Measurements from ENCODE around the gene PCDHGB5. TPM values are rescaled to one million over a fixed set of nuclear protein-coding genes. Genes with fewer than 3 reads are reported as not detected.
"Not testable (repeated sequence)": the region's sequence is repeated elsewhere in the genome, so short reads cannot be mapped to it uniquely, and the experiment has no call there.

The PCDHGB5 gene
- total RNA-seq, 2 donors from 2014 or later = 8.1 to 9.5 TPM

DNA sequence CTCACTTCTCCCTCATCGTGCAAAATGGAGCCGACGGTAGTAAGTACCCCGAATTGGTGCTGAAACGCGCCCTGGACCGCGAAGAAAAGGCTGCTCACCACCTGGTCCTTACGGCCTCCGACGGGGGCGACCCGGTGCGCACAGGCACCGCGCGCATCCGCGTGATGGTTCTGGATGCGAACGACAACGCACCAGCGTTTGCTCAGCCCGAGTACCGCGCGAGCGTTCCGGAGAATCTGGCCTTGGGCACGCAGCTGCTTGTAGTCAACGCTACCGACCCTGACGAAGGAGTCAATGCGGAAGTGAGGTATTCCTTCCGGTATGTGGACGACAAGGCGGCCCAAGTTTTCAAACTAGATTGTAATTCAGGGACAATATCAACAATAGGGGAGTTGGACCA lies 33.5 kb downstream of the PCDHGB5 start:
- DNase-seq (ENCODE audit: low spot score) = no peak
- intact Hi-C loops (cut with DNase I) = no loop called here

DNA sequence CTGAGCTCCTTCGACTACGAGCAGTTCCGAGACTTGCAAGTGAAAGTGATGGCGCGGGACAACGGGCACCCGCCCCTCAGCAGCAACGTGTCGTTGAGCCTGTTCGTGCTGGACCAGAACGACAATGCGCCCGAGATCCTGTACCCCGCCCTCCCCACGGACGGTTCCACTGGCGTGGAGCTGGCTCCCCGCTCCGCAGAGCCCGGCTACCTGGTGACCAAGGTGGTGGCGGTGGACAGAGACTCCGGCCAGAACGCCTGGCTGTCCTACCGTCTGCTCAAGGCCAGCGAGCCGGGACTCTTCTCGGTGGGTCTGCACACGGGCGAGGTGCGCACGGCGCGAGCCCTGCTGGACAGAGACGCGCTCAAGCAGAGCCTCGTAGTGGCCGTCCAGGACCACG lies 34.6 kb downstream of the PCDHGB5 start:
- DNase-seq (ENCODE audit: low spot score); intact Hi-C loops (cut with DNase I): not testable (repeated sequence)

GRCh38 chr5:141432726-141433125 lies 35.0 kb downstream of the PCDHGB5 start:
- DNase-seq (ENCODE audit: low spot score); intact Hi-C loops (cut with DNase I): not testable (repeated sequence)

GRCh38 chr5:141434006-141434405 lies 36.3 kb downstream of the PCDHGB5 start:
- intact Hi-C loops (cut with DNase I) = no loop called here
- no peak for DNase-seq (ENCODE audit: low spot score)

- DNase-seq (ENCODE audit: low spot score) = no peak
- intact Hi-C loops (cut with DNase I) = no loop called here
Measured at GRCh38 chr5:141437221-141437620, 39.5 kb downstream of the PCDHGB5 start.

GRCh38 chr5:141439411-141440141 lies 41.8 kb downstream of the PCDHGB5 start:
- DNase-seq (ENCODE audit: low spot score) = no peak
- intact Hi-C loops (cut with DNase I) = no loop called here

DNA sequence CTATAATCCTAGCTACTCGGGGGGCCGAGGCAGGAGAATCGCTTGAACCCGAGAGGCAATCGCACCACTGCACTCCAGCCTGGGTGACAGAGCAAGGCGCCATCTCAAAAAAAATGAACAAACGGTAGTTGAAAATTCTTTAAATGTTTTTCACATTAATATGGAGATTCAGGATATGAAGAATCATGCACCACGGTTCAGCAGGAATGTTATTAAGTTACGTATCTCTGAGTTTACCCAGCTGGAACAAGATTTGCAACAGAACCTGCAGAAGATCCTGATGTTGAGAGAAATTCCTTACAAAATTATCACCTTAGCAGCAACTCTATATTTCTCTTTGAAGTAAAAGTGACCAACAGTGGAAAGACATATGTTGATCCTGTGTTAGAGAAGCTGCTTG lies 42.6 kb downstream of the PCDHGB5 start:
- intact Hi-C loops (cut with DNase I) = no loop called here
- no peak for DNase-seq (ENCODE audit: low spot score)

DNA sequence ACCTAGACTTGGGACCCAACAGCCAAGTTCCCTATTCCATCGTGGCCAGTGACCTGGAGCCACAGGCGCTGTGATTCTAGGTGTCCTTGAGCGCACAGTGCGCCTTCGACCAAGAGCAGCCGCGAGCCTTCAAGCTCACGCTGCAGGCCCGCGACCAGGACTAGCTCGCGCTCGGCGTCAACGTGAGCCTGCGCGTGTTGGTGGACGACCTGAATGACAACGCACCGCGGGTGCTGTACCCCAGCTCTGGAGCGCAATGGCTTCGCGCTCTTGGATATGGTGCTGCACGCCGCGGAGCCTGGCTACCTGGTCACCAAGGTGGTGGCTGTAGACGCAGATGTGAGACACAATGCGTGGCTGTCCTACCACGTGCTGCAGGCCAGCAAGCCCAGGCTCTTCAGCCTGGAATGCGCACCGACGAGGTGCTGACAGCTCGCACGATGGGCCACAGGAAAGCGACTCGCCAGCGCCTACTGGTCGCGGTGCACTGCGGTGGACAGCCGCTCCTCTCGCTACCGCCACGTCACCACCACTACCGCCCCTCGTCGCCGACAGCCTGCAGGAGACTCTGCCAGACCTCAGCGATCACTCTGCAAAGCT lies 43.9 kb downstream of the PCDHGB5 start:
- intact Hi-C loops (cut with DNase I) = no loop called here
- no peak for DNase-seq (ENCODE audit: low spot score)

Other genes starting within 250 kb of the PCDHGB5 start
- 1 to 10 TPM in 1 of 2 donors, under 1 TPM in 1; 0.95 to 1.6 TPM for gene PCDHB6, start 247.9 kb upstream of the PCDHGB5 start, total RNA-seq
- 1 to 10 TPM; 2.6 to 5.5 TPM for gene PCDHB7, start 225.3 kb upstream of the PCDHGB5 start, total RNA-seq
- gene PCDHB8, start 220.2 kb upstream of the PCDHGB5 start, total RNA-seq = 1 to 10 TPM; 2.3 to 3.5 TPM
- 1 to 10 TPM; 3.0 to 5.0 TPM for gene PCDHB16, start 215.6 kb upstream of the PCDHGB5 start, total RNA-seq
- gene PCDHB9, start 210.8 kb upstream of the PCDHGB5 start, total RNA-seq = 1 to 10 TPM; 1.1 to 5.3 TPM
- gene PCDHB10, start 205.6 kb upstream of the PCDHGB5 start, total RNA-seq = 1 to 10 TPM; 2.6 to 3.8 TPM
- gene PCDHB11, start 198.3 kb upstream of the PCDHGB5 start, total RNA-seq = 1 to 10 TPM; 3.6 to 4.0 TPM
- 1 to 10 TPM; 3.6 to 4.1 TPM for gene PCDHB12, start 189.2 kb upstream of the PCDHGB5 start, total RNA-seq
- gene PCDHB13, start 184.0 kb upstream of the PCDHGB5 start, total RNA-seq = 1 to 10 TPM; 3.9 to 6.4 TPM
- 1 to 10 TPM; 5.0 to 8.7 TPM for gene PCDHB14, start 174.6 kb upstream of the PCDHGB5 start, total RNA-seq
- 1 to 10 TPM; 3.8 to 4.4 TPM for gene PCDHB15, start 152.6 kb upstream of the PCDHGB5 start, total RNA-seq
- under 1 TPM; 0.46 to 1.00 TPM for gene SLC25A2, start 93.9 kb upstream of the PCDHGB5 start, total RNA-seq
- 10 to 100 TPM; 57.9 to 63.1 TPM for gene TAF7, start 77.2 kb upstream of the PCDHGB5 start, total RNA-seq
- gene PCDHGA1, start 67.4 kb upstream of the PCDHGB5 start, total RNA-seq = under 1 TPM; 0.81 to 0.93 TPM
- gene PCDHGA2, start 59.2 kb upstream of the PCDHGB5 start, total RNA-seq = 1 to 10 TPM; 3.7 to 7.4 TPM
- gene PCDHGA3, start 54.1 kb upstream of the PCDHGB5 start, total RNA-seq = 1 to 10 TPM; 2.0 to 3.0 TPM
- gene PCDHGB1, start 47.8 kb upstream of the PCDHGB5 start, total RNA-seq = 1 to 10 TPM; 2.6 to 2.8 TPM
- 1 to 10 TPM; 4.7 to 5.5 TPM for gene PCDHGA4, start 42.9 kb upstream of the PCDHGB5 start, total RNA-seq
- gene PCDHGB2, start 38.0 kb upstream of the PCDHGB5 start, total RNA-seq = 1 to 10 TPM; 4.7 to 5.2 TPM
- gene PCDHGA5, start 33.8 kb upstream of the PCDHGB5 start, total RNA-seq = 1 to 10 TPM; 3.9 to 5.2 TPM
- gene PCDHGB3, start 27.7 kb upstream of the PCDHGB5 start, total RNA-seq = 1 to 10 TPM; 4.9 to 5.0 TPM
- 1 to 10 TPM; 6.6 to 7.9 TPM for gene PCDHGA6, start 24.1 kb upstream of the PCDHGB5 start, total RNA-seq
- 1 to 10 TPM; 4.0 to 4.3 TPM for gene PCDHGA7, start 15.2 kb upstream of the PCDHGB5 start, total RNA-seq
- gene PCDHGB4, start 10.2 kb upstream of the PCDHGB5 start, total RNA-seq = 1 to 10 TPM; 4.8 to 5.7 TPM
- 1 to 10 TPM; 2.0 to 2.4 TPM for gene PCDHGA8, start 5.3 kb upstream of the PCDHGB5 start, total RNA-seq
- gene PCDHGA9, start 4.8 kb downstream of the PCDHGB5 start, total RNA-seq = 1 to 10 TPM; 5.6 to 7.2 TPM
- 1 to 10 TPM; 6.7 to 8.5 TPM for gene PCDHGB6, start 10.1 kb downstream of the PCDHGB5 start, total RNA-seq
- 1 to 10 TPM; 5.7 to 6.6 TPM for gene PCDHGA10, start 15.0 kb downstream of the PCDHGB5 start, total RNA-seq
- 10 to 100 TPM; 12.2 to 17.1 TPM for gene PCDHGB7, start 19.7 kb downstream of the PCDHGB5 start, total RNA-seq
- gene PCDHGA11, start 23.1 kb downstream of the PCDHGB5 start, total RNA-seq = 1 to 10 TPM; 4.6 to 4.8 TPM
- gene PCDHGA12, start 32.6 kb downstream of the PCDHGB5 start, total RNA-seq = 10 to 100 TPM in 1 of 2 donors, 1 to 10 TPM in 1; 5.2 to 11.6 TPM
- 10 to 100 TPM; 71.1 to 90.6 TPM for gene PCDHGC3, start 78.0 kb downstream of the PCDHGB5 start, total RNA-seq
- 1 to 10 TPM; 2.0 to 2.9 TPM for gene PCDHGC4, start 87.1 kb downstream of the PCDHGB5 start, total RNA-seq
- 1 to 10 TPM; 2.3 to 2.6 TPM for gene PCDHGC5, start 91.1 kb downstream of the PCDHGB5 start, total RNA-seq
- gene DIAPH1, start 221.1 kb downstream of the PCDHGB5 start, total RNA-seq = 10 to 100 TPM; 52.3 to 83.8 TPM
- gene HDAC3, start 238.9 kb downstream of the PCDHGB5 start, total RNA-seq = 10 to 100 TPM; 30.3 to 34.7 TPM
- 1 to 10 TPM; 2.5 to 3.0 TPM for gene RELL2, start 239.1 kb downstream of the PCDHGB5 start, total RNA-seq